LNCaP clone FGC (cell line): ENCODE results near the gene MBOAT2.

Source experiments
- DNase-seq: peaks from one replicate; pipeline ENCODE4 v3.0.0-alpha.2; 2011; ENCODE audit warnings: low read depth
- H3K4me3 ChIP-seq: 2 replicates; pipeline ENCODE4 v1.5.1; 2011; ENCODE audit warnings: mild to moderate bottlenecking, low read depth, low read length, control low read depth
- TF ChIP-seq, protein P1 (sequence below): IDR thresholded peaks from 2 replicates; pipeline ENCODE4 v1.5.1; 2012; ENCODE audit warnings: mild to moderate bottlenecking; ENCODE audit not compliant: control insufficient read depth, insufficient read depth; ENCODE audit errors: extremely low read depth

The MBOAT2 gene

DNA sequence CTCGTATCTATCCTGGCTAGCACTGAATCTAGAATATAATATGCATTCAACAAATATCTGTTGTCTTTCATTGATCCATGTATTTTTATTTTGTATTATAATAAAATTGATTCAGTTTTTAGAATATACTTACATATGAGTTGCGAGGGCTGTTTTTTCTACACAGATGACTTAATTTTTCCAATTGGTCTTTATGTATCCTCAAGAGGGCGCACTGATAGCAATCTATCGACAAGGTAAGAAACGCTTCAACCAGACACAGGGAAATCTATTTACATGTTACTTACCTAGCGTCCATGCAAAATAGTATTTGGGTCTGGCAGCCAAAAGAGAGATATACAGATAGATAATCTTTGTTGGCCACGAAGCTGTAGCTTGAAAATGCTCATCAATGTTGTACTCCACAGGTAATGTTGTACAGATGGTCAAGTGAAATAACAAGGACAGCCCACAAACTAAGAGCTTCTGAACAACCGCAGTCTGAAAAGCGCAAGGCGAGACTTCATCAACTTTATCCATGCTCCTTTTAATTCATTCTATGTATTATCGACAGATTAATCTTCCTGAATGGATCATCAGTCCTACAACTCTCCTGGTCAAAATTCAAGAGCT is 130.6 kb downstream of the MBOAT2 start:
- peak; percentile 65 for DNase-seq
- TF ChIP-seq, protein P1, sequence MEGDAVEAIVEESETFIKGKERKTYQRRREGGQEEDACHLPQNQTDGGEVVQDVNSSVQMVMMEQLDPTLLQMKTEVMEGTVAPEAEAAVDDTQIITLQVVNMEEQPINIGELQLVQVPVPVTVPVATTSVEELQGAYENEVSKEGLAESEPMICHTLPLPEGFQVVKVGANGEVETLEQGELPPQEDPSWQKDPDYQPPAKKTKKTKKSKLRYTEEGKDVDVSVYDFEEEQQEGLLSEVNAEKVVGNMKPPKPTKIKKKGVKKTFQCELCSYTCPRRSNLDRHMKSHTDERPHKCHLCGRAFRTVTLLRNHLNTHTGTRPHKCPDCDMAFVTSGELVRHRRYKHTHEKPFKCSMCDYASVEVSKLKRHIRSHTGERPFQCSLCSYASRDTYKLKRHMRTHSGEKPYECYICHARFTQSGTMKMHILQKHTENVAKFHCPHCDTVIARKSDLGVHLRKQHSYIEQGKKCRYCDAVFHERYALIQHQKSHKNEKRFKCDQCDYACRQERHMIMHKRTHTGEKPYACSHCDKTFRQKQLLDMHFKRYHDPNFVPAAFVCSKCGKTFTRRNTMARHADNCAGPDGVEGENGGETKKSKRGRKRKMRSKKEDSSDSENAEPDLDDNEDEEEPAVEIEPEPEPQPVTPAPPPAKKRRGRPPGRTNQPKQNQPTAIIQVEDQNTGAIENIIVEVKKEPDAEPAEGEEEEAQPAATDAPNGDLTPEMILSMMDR, result peak; percentile 58
- H3K4me3 ChIP-seq, result no peak overlapping the region

DNA sequence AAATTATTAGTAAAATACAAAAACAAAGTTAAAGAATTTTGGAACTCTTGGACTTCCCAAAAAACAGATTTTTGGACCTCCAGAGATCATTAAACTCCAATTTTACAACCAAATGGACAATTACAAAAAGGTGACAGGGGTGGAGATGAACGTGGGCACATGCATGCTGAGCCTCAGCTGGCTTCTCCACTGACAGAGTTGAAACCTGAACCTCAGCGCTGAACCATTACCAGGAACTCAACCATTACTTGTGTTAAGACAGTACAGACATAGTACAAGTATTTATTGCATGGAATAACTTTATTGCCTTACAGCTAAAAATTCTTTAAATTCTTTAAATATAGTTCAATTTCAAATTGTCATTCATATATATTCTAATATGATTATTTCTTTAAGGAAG is 133.0 kb downstream of the MBOAT2 start:
- no peak for DNase-seq
- TF ChIP-seq, protein P1, result no peak

DNA sequence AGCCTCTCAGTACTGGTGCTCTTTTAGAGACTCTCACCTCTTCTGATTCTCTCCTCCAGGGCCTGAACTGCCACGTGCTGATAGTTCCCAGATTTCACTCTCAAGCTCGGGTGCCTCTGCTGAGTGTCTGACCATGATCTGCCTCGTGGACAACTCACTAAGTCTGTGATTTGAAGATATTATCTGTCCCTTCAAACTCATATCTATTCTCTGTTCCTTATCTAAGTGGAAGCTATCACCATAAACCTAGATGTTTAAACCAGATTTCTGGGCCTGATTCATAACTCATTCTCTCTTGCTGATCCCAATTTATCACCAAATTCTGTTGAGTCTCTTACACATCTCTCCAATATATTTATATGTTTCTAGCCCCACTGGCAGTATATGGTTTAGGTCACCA is 136.1 kb downstream of the MBOAT2 start:
- TF ChIP-seq, protein P1, result no peak
- no peak for DNase-seq
- H3K4me3 ChIP-seq, result no peak overlapping the region

More for the DNA sequence above, 133.0 kb downstream of the MBOAT2 start:
- no peak overlapping the region for H3K4me3 ChIP-seq

DNA sequence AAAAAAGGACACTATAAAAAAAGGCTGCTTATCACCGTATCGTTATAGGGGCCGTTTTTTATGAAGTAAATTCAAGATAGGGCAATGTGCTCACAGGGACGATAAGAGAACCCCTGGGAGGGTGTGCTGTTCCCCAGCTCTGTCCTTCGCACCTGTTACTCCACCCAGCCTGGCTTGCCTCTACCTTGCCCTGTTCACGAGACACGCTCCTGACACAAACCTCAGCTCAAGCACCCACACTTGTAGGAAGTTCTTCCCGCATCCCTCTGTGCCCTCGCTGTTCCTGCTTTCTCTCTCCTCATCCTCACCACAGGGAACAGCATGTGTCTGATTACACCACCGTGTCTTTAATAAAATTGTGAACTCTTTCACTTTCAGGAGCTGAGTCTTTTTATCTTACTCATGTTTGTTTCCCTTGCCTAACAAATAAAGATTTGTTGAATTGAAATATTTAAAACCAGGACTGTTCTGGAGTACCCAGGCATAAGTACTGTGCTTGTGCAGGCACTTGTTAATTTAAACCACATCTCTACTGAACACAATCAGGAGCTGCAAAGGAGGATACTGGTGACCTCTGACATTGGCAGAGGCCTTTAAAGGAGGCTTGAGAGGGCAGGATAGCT is 140.0 kb downstream of the MBOAT2 start:
- TF ChIP-seq, protein P1, result no peak
- H3K4me3 ChIP-seq, result no peak overlapping the region
- DNase-seq, result no peak

DNA sequence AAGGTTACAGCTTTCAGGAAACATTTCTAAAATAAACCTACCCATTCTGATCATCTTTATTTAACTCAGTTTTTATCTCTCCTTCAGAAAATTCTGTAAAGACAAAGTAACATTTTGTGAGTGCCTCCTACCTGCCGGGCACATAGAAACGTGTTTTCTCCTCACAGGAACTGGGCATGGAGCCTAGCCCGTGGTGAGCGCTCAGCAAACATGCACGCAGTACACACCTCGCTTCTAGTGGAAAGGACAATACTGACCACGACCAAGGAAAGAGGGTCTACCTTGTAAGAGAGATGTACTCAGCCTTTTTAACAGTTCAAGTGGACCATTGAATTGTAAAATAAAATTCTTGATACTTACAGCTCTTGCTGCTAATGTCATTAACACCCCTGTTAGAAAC is 141.3 kb downstream of the MBOAT2 start:
- TF ChIP-seq, protein P1, result no peak
- no peak for DNase-seq
- no peak overlapping the region for H3K4me3 ChIP-seq

DNA sequence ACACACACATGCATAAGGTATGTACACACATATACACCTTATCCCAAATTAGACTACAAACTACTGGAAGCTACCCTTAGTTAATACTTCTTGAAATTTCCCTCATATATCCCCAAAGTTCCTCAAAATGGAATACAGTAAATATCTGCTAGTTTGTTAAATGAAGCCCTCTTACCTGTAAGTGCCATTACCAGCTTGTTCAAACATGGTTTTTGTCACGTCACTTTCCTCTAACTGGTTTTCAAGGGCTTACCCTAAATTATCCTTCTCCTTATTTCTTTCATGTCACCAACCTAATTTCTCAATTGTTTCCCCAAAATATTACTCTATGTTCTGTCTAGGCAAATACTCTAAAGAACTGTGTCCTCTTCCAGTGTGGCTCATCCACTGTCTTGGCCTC is 141.7 kb downstream of the MBOAT2 start:
- TF ChIP-seq, protein P1, result no peak
- no peak overlapping the region for H3K4me3 ChIP-seq
- no peak for DNase-seq

DNA sequence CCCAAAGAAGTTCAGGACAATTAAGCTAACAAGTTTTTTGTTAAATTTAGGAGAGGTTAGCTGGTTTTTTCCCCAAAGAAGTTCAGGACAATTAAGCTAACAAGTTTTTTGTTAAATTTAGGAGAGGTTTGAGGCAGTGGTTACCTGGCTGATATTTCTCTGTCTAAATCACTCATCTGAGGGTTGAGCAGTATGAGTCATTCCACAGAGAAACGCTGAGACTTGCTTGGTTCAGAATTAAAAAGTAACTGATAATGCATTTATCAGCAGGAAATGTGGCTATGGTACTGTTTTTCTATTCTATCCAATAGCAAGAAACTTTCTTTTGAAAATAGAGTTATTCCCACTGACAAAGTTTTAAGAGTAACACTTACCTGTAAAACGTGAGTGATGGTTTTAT is 143.2 kb downstream of the MBOAT2 start:
- TF ChIP-seq, protein P1, result no peak
- H3K4me3 ChIP-seq, result no peak overlapping the region
- DNase-seq, result no peak
